MCF 10A (cell line): Measurements from ENCODE around the gene SBNO1. TPM values are rescaled to one million over a fixed set of nuclear protein-coding genes. Genes with fewer than 3 reads are reported as not detected.

Experiments
- BruUV-seq: library from RNA; stranded (reverse); fragments of 400-500 nt; replicated peaks from 2 replicates; lab custom pipeline; 2021; lab: Mats Ljungman, UMichigan
- CTCF ChIA-PET: fragments of 300-600 bp; sonication (Branson Sonifier 250); formaldehyde crosslinking; extraction: SDS; loops from one replicate; lab custom pipeline; 2021; ENCODE audit warnings: antibody characterized with exemption, inconsistent platforms; lab: Yijun Ruan, JAX
- POLR2A ChIA-PET: fragments of 300-600, 350-650 bp; sonication (Branson Sonifier 250); formaldehyde crosslinking; extraction: SDS; loops from one replicate; lab custom pipeline; 2020; ENCODE audit warnings: antibody characterized with exemption, inconsistent platforms; lab: Yijun Ruan, JAX
- DNase-seq: peaks from one replicate; pipeline ENCODE4 v3.0.0-alpha.2; 2018; ENCODE audit not compliant: unreplicated experiment
- H3K27ac Mint-ChIP-seq: one replicate; pipeline ENCODE4 v1.8.0; 2022; ENCODE audit warnings: mild to moderate bottlenecking, low read depth, mixed read lengths; ENCODE audit not compliant: unreplicated experiment
- H3K27me3 Mint-ChIP-seq: one replicate; pipeline ENCODE4 v1.8.0; 2022; ENCODE audit warnings: mixed read lengths; ENCODE audit not compliant: insufficient read depth, unreplicated experiment
- H3K36me3 Mint-ChIP-seq: one replicate; pipeline ENCODE4 v1.8.0; 2022; ENCODE audit warnings: mild to moderate bottlenecking, moderate library complexity, mixed read lengths; ENCODE audit not compliant: insufficient read depth, unreplicated experiment
- H3K4me1 Mint-ChIP-seq: one replicate; pipeline ENCODE4 v1.8.0; 2022; ENCODE audit warnings: mixed read lengths; ENCODE audit not compliant: insufficient read depth, unreplicated experiment
- H3K4me3 Mint-ChIP-seq: one replicate; pipeline ENCODE4 v1.8.0; 2022; ENCODE audit warnings: mild to moderate bottlenecking, moderate library complexity, mixed read lengths; ENCODE audit not compliant: unreplicated experiment
- H3K9me3 Mint-ChIP-seq: one replicate; pipeline ENCODE4 v1.8.0; 2022; ENCODE audit warnings: mixed read lengths; ENCODE audit not compliant: unreplicated experiment
- intact Hi-C: fragments of 100-400 bp; cut with micrococcal nuclease; formaldehyde crosslinking; loops from 2 replicates; pipeline ENCODE4 v1.14.1; 2022
- total RNA-seq: library from RNA; stranded (reverse); gene quantifications from 2 replicates; pipeline ENCODE4 v1.2.3, GENCODE V29; 2022
- TF ChIP-seq, protein P1 (sequence below): fragments of 200-600 bp; IDR thresholded peaks from one replicate; pipeline ENCODE4 v1.8.0; 2022; ENCODE audit warnings: antibody characterized with exemption, mild to moderate bottlenecking; ENCODE audit not compliant: unreplicated experiment

Gene SBNO1
- total RNA-seq, 1 experiment from 2014 or later = 30.3 TPM

DNA sequence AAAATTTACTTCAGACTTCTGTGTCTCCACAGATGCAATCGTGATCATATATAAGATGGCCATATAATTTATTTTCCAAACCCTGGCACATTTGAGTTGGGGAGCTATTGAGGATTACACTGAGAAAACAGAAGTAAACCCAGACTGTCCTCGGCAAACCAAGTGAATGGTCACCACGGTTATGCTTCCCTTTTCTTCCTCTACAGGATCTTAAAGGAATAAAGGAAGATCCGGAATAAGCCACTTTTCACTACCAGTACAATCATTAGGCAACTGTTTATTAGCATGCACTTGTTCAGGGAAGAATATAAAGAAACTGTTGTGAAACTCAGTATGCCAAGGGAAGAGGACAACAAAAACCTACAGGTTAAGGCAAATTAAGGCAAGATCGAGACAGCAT lies 27.6 kb downstream of the SBNO1 start:
- Mint-ChIP-seq H3K9me3 (no peaks in the 10 kb centered on the region), H3K36me3 (peaks cover 79% of the 10 kb centered on the region), H3K27me3 (no peaks in the 10 kb centered on the region), H3K4me3 (no peak overlapping the region), H3K27ac (no peak overlapping the region), H3K4me1 (no peaks in the 10 kb centered on the region)
- CTCF ChIA-PET = no interaction called here
- BruUV-seq = no TSS peak
- no peak for DNase-seq
- TF ChIP-seq, protein P1, sequence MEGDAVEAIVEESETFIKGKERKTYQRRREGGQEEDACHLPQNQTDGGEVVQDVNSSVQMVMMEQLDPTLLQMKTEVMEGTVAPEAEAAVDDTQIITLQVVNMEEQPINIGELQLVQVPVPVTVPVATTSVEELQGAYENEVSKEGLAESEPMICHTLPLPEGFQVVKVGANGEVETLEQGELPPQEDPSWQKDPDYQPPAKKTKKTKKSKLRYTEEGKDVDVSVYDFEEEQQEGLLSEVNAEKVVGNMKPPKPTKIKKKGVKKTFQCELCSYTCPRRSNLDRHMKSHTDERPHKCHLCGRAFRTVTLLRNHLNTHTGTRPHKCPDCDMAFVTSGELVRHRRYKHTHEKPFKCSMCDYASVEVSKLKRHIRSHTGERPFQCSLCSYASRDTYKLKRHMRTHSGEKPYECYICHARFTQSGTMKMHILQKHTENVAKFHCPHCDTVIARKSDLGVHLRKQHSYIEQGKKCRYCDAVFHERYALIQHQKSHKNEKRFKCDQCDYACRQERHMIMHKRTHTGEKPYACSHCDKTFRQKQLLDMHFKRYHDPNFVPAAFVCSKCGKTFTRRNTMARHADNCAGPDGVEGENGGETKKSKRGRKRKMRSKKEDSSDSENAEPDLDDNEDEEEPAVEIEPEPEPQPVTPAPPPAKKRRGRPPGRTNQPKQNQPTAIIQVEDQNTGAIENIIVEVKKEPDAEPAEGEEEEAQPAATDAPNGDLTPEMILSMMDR = no peak
- intact Hi-C loops = no loop called here
- POLR2A ChIA-PET = interaction anchor here (0.6 kb wide), 1 partner anchor 59 kb away, joined by 3 read pairs; no protein-coding TSS in a partner anchor

DNA sequence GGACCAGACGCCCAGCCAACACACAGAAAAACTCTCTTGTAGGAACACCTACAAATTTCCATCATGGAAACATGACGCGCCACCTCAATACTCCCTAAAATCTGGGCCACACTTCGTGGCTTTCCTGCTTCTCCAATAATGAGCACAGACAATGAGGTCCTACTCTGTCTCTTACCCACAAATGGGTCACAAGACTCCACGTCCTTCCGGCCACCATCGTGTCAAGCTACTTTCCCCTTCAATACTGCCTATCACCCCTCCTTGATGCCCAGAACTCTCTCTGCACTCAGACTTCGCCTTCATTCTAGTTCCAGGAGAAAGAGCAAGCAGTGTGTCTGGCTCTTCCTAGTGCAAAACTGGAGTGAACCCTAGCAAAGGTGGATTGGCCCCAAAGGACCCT lies 28.1 kb downstream of the SBNO1 start:
- no peaks in the 10 kb centered on the region for H3K4me1 Mint-ChIP-seq
- H3K9me3 Mint-ChIP-seq = no peaks in the 10 kb centered on the region
- POLR2A ChIA-PET = no interaction called here
- H3K4me3 Mint-ChIP-seq = no peak overlapping the region
- no peaks in the 10 kb centered on the region for H3K27me3 Mint-ChIP-seq
- intact Hi-C loops = no loop called here
- no peak for DNase-seq
- no peak overlapping the region for H3K27ac Mint-ChIP-seq
- TF ChIP-seq, protein P1 = no peak
- CTCF ChIA-PET = no interaction called here
- H3K36me3 Mint-ChIP-seq = peaks cover 79% of the 10 kb centered on the region
- no TSS peak for BruUV-seq

DNA sequence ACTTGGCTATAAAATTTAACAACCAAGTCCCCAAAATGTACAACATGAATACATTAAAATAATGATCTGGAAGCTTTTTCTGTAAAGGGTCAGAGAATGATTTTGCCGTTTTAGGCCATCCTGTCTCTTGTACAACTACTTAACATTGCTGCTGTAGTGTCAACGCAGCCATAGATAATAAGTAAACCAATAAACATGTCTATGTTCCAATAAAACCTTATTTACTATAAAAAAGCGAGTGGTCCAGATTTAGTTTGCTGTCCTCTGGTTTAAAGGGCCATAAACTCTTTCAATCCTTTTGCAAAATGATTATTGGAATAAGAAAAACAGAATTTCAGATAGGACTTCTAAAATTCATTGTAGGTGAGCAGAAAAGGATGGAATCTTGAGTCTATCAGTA lies 29.2 kb downstream of the SBNO1 start:
- H3K9me3 Mint-ChIP-seq = no peaks in the 10 kb centered on the region
- intact Hi-C loops = no loop called here
- BruUV-seq = no TSS peak
- ChIA-PET POLR2A (no interaction called here), CTCF (interaction anchor here (0.7 kb wide), 2 partner anchors 432 to 781 kb away, joined by 3 read pairs; no protein-coding TSS in a partner anchor)
- H3K36me3 Mint-ChIP-seq = peaks cover 77% of the 10 kb centered on the region
- H3K27ac Mint-ChIP-seq = no peak overlapping the region
- TF ChIP-seq, protein P1 = no peak
- no peaks in the 10 kb centered on the region for H3K27me3 Mint-ChIP-seq
- DNase-seq = no peak
- no peak overlapping the region for H3K4me3 Mint-ChIP-seq
- no peaks in the 10 kb centered on the region for H3K4me1 Mint-ChIP-seq

DNA sequence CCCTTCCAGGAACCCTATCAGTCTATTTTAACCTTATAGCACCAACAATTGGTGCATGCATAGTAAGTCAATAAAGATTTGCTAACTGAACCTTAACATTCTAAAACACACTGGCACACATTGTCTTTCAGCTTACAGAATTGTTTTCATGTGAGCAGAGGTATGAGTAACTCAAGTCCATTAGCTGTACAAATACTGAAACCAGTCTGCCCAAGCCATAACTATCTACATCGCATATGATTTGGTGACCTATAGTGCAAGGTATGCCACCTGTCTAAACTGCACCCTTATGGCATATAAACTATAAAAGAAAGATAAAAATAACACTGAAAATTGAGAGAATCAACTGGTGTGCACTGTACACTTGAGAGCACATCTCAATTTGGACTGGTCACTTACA lies 34.8 kb downstream of the SBNO1 start:
- Mint-ChIP-seq H3K36me3 (peaks cover 85% of the 10 kb centered on the region), H3K4me1 (no peaks in the 10 kb centered on the region), H3K4me3 (no peak overlapping the region), H3K27me3 (no peaks in the 10 kb centered on the region), H3K9me3 (no peaks in the 10 kb centered on the region), H3K27ac (no peak overlapping the region)
- TF ChIP-seq, protein P1 = no peak
- ChIA-PET CTCF (interaction anchor here (0.7 kb wide), 2 partner anchors 26 to 299 kb away, joined by 3 read pairs; no protein-coding TSS in a partner anchor), POLR2A (interaction anchor here (0.7 kb wide), 1 partner anchor 254 kb away, joined by 3 read pairs; no protein-coding TSS in a partner anchor)
- no peak for DNase-seq
- BruUV-seq = no TSS peak
- intact Hi-C loops = no loop called here
